HG03139 (cell line): Measurements from ENCODE around the gene YIF1A.
A peak's percentile ranks its signal among the peaks of the same experiment; 100 is the strongest.
"Not testable (repeated sequence)": the region's sequence is repeated elsewhere in the genome, so short reads cannot be mapped to it uniquely, and the experiment has no call there.

Experiments used
- ATAC-seq: cut with Tn5 transposase; IDR thresholded peaks from one replicate; pipeline ENCODE4 v1.9.1; 2021; ENCODE audit not compliant: unreplicated experiment

Gene YIF1A

DNA sequence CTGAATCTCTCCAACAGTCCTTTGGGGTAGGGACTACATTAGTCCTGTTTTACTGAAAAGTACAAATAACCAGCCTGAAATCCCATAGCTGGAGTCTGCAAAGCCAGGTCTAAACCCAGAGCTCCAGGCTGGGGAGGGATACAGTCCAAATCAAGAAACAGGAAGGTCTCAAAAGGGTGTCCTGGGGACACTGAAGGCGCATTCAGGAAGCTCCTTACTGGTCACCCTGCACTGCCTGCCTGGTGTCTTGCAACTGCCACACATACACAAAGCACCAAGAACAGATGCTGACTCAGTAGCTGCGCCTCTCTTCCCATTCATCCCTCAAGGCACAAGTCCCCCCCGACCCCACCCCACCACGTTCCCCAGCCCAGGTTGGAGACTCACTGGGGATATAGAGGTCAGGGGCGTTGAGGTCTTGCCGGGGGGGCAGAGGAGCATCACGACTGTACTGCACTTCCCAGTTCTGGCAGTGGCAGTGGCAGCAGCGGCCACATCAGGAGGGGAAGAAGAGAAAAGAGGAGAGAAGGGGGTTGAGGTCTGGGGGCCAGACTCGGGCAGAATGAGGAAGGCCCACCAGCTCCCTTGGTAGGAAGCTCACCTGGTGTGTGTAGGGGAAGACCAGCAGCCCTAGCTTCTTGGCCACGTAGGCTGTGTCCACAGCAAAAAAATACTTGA lies 1.6 kb downstream of the YIF1A start:
- no peak for ATAC-seq

DNA sequence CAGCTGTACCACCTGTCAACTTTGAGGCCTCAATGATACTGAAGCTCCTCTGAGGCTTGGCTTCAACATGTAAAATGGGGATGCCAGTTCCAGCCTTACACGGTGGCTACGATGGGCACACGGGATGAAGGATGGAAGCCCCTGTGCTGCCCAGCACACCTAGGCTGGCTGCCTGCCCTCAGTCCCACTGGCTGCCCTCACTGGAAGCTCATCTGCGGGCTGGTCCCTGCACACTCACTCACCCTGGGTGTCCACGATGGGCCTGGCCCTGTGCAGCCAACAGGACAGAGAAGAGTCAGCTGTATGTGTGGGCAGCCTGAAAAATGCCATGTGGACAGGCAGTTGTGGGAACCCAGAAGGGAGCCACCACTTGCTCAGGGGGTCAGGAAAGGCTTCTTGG lies 2.2 kb downstream of the YIF1A start:
- ATAC-seq: no peak

DNA sequence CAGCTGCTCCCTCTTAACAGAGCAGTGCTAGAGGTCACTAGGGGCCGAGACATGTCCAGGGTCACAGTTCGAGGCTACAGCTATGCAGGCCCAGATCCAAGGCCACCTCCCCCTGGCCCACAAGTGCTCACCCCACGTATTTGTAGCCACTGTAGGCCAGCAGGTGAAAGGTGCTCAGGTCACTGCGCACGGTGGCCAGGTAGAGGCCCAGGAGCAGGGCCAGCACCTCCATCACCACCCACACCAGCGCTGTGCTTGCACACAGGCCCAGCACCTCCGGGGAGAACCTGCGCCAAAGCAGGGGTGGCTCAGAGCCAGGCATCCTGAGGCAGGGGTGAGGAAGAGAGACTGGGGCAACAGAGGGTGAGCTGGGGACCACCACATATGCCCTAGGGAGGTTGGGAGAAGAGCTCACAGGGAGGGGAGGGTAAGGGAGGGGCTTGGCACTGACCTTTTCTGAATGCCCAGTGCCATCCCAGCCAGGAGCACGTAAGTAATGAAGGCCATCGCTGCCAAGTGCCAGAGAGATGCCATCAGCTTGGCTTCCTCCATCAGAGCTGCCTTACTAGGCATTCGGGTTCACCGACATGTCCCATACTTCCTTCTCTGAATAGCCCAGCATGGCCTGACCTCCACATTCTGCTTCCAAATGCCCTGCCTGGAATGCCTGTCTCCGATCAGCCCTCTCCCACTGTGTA lies 3.5 kb downstream of the YIF1A start:
- ATAC-seq: no peak

DNA sequence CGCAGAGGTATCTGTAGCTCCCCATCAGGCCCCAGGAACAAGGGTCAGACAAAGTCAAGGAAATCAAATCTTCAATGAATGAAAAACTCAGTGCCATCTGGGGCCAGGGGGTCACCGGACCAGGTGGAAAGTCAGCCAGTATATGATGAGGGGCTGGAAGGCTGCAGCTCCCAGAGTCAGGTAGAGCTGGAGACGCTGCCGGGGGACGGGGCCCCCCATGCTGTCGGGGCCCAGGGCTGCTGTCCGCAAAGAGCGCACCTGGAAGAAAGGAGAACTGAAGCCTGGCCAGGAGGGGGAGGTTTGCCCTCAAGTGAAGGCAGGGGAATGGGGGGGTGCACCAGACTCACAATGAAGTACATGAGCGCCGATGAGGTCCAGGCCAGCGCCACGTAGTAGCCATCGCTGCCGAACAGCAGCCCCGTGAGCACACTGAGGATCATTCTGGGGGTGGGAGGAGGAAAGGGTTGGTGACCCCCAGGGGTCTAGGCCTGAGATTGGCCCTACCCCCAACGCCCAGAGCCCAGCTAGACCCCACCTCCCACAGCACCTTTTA lies 4.3 kb downstream of the YIF1A start:
- ATAC-seq: no peak

DNA sequence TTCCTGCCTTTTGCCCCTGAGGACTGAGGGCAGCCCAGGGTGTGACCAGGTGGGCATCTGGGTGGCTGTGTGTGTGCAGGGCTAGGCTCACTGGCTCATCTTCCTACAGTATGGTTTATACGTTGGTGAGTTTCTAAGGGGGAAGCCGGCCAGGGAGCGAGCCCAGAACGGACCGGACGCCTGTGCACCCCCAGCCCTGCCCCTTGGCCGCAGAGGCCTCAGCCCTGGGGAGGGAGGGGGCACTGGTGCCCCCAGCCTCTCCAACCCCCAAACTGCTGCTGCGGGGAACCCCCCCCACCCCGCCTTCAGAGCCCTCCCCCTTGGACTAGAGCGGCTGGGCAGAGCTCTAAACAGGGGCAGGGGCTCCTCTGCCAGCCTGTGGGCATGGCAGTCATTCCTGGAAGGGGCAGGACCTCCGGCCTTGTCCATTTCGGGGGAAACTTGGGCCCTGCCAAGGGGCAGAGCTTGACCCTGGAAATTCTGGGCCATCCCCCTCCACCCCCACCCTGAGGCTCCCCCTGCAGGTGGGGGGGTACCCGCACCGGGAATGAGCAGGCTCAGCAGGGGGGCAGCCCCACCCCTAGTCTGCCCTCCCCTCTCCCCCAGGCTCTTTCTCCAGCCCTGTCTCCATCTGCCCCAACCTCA lies 5.4 kb downstream of the YIF1A start:
- ATAC-seq: no peak

DNA sequence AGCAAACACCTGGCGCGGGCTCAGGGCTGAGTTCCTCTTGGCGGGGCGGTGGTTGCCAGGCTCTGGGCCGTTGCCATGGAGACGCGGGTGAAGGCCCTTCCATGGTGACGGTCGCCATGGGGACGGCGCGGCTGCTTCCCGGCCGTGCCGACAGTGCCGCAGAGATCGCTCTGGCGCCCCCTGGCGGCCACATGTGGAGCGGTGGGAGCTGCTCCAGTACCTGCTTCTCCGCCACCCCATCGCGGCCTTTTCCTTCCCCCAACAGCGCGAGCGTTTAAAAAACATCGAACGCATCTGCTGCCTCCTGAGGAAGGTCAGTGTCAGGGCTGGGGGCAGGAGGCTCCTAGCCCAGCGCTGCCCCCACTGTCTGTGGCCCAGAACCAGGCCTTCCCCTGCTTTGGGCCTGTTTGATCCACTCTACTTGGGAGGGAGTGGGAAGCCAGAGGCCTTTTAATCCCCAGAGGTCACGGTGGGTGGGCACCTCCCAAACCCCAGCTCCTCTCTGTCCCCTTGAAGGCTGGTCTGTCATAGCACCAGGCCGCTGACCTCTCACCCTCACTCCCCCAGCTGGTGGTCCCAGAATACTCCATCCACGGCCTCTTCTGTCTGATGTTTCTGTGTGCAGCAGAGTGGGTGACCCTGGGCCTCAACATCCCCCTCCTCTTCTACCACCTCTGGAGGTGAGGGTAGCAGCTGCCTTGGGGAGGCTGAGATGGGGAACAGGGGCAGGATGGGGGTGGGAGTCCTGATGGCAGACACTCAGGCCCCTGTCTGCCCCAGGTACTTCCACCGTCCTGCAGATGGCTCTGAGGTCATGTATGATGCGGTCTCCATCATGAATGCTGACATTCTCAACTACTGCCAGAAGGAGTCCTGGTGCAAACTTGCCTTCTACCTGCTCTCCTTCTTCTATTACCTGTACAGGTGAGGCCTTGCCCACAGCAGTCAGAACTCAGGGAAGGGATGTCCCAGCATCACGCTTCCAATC lies 6.2 kb downstream of the YIF1A start:
- ATAC-seq: peak; percentile 59

DNA sequence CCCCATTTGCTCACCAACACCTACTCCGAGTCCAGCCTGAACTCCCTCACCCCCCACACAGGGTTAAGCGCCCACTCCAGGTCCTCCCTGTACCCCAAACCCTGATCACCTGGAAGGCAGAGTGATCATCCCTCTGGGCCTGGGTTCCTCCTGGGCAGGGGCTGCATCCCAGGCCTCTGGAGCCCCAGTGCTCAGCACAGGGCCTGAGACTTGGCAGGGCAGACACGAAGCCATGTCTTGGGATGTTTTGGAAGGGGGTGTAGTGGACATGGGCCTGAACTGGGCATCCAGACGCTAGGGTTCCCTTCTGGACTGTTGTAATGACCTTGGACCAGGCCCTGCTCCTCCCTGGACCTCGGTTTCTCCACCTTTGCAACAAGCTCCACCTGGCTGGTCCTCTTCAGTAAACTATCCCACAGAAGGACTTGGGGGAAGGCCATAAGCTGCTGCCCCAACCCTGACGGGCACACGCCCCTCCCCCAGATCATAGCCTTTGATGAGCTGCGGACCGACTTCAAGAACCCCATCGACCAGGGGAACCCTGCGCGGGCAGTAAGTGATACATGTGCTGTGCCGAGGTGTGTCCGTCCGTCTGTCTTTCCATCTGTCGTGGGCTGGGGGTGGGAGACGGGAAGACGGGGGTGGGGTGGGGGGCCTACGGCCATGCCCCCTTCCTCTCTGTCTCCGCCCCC lies 7.0 kb downstream of the YIF1A start:
- no peak for ATAC-seq

DNA sequence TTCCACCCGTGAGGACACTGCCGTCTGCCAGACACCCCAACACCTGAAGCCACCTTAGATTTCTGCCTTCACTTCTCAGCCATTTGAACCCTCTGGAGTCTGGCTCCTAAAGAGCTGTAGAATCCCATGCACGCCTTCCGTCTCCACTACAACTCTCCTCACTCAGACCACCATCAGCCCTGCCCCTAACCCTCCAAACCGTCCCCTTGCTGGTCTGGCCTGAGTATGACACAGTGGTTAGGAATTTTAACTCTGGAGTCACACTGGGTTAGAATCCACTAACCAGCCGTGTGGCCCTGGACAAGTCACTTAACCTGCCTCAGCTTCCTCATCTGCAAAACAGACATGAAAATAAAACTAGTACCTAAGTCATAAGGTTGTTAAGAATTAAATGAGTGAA lies 7.9 kb downstream of the YIF1A start:
- ATAC-seq: no peak

DNA sequence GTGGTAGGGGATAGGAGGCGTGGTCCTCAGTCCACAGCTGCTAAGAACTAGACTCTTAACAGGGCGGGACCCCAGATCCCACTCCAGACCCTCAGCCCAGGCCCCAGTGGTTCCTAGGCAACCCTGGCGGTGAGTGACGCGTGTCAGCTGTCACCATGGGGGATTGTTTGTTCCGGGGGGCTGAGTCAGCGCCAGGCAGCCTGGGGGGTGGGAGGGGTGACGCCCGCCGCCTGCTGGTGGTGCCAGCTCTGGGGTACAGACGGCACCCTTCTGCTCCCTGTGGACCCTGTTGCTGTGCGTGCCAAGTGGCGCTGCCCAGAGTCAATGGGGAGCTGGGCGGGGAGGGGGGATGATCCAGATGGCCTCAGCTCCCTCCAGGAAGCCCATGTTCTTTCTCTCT lies 8.5 kb downstream of the YIF1A start:
- ATAC-seq: no peak

DNA sequence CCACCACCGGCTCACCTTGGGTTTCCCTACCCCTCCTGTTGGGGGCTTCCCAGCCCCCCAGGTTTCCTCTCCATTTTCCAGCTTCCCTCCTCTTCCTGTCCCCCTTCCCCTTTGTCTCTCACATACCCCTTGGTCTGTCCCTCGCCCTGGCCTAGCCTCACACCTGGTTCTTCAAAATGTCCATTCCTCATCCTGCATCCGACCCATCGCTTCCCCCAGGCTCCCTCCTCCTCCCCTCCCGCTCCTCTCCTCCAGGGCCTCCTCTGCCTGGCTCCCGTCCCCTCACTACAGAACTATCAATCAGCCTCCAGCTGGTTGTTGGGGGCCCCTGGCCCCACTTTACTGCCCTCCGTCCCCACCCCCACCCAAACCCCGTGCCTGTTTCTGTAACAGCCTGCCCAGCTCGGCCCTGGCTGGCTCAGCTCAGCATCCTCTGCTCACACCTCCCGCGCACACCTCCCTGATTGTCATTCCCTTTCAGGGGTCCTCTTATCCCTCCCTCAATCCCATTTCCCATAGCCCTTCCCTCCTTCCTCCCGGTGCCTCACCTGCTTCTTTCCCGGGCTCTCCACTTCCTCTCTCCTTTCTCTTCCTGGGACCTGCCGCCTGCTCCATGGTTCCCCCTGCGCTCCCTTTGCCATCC lies 9.7 kb downstream of the YIF1A start:
- ATAC-seq: no peak

DNA sequence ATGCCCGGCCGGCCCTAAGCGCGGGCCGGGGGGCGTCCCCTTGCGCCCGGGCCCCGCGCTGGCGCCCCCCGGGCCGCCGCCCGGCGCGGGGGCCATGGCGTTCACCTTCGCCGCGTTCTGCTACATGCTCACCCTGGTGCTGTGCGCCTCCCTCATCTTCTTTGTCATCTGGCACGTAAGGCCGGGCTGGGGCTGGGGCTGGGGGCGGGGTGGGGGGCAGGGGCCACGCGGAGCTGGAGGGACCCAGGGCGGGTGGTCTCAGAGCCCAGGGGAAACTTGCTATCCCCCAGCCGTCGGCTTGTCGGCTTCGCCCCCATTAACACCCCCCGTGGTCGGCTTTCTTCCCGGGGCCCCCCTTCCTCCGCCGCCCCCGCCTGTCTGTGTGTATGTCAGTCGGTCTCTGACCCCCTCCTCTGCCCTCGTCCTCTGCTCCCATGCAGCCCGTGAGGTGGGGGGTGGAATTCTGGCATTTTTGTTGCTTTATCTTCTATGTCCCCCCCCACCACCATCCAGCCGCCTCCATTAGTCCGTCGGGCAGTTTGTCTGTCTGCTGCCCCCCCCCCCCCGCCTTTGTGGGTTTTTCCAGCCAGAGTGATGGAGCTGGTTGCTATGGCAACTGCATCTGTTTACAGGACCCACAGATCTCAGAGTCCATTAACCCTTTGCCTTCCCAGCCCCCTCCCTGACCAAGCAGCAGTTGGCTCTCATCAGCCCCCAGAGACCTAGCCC lies 10.4 kb downstream of the YIF1A start:
- no peak for ATAC-seq

DNA sequence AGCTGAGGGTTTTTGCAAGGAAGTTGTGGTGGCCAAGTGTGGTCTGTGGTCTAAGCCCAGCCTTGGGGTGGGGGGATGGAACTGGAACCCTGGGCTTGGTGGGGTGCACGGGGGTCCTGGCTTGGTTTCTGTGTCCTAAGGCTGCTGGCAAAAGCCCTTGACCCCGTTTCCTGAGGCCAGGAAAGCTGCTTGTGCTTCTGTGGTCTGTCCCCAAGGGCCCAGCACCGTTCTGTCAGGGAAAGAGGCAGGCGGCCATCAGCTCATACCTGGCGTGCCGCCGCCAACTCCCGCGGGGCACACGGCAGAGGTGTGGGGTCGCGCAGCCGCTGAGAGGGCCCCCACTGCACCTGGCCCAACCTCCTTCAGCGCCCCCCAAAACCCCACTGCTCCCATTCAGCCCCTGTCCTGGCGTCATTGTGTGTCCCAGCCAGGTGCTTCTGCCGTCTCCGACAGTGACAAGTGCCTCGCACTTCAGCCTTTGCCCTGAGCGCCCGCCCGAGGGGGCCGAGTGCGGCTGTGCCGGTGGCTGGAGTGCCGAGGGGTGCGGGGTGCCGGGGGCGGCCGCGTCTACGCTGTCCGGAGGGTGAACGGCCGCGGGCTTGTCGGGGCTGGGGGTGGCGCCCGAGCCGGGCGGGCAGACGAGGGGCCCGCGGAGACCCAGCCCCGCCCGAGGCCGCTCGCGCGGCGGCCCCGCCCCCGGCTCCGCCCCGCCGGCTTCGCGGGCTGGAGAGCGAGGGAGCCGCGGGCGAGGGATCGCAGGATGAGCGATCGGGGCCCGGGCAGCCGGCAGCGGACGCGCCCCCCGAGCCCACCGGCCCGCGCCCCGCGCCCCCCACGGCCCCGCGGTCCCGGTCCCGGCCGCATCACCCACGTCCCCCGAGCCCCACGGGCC lies 11.2 kb downstream of the YIF1A start, which contains the start of gene CNIH2:
CNIH2 (plus strand) TSS at position 705 of the 892 bp plus-strand sequence. CDS start 282 bp downstream, outside the sequence.
- ATAC-seq: no peak

DNA sequence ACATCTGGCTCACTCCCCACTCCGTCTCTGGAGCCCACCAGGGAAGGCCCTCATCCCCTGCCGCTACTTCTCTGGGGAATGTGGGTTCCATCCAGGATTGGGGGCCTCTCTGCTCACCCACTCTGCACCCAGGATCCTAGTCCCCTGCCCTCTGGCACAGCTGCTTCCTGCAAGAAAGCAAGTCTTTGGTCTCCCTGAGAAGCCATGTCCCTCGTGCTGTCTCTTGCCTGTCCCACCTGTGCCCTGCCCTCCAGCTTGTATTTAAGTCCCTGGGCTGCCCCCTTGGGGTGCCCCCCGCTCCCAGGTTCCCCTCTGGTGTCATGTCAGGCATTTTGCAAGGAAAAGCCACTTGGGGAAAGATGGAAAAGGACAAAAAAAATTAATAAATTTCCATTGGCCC lies 11.9 kb downstream of the YIF1A start:
- not testable (repeated sequence) for ATAC-seq

DNA sequence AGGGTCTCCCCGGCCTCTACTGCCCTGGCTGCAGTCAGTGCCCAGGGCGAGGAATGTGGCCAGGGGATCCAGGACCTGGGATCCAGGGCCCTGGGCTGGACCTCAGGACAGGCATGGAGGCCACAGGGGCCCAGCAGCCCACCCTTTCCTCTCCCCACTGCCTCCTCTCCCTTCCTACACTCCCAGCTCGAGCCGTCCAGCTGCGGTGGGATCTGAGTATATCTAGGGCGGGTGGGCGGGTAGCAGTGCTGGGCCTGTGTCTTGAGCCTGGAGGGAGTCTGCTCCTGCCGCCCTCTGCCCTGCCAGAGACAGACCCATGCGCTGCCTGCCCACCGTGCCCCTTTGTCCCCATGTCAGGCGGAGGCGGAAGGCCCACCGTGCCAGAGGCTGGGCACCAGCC lies 12.3 kb downstream of the YIF1A start:
- ATAC-seq: not testable (repeated sequence)

DNA sequence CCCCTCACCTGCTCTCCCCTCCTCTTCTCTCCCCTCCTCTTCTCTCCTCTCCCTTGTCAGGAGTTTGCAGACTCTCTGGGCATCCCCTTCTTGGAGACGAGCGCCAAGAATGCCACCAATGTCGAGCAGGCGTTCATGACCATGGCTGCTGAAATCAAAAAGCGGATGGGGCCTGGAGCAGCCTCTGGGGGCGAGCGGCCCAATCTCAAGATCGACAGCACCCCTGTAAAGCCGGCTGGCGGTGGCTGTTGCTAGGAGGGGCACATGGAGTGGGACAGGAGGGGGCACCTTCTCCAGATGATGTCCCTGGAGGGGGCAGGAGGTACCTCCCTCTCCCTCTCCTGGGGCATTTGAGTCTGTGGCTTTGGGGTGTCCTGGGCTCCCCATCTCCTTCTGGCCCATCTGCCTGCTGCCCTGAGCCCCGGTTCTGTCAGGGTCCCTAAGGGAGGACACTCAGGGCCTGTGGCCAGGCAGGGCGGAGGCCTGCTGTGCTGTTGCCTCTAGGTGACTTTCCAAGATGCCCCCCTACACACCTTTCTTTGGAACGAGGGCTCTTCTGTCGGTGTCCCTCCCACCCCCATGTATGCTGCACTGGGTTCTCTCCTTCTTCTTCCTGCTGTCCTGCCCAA lies 12.8 kb downstream of the YIF1A start:
- ATAC-seq: no peak

DNA sequence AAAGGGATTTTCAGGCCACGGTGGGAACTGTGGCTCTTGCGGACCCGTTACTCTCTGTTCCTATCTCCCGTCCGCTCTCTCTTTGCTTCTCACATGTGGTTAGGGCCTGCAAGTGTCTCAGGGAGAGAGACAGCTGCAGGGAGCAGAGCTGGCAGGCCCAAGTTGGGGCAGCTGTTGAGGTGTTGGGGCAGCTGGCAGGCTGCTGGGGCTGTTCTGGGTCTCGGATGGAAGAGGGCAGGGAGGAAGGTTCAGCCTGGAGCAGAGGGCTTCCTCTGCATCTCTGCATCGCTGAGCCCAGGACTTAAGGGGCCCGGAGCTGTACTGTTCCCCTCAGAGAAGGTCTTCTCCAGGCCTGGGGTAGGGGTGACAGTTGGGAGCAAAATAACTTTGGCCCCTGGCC lies 13.5 kb downstream of the YIF1A start:
- ATAC-seq: no peak

DNA sequence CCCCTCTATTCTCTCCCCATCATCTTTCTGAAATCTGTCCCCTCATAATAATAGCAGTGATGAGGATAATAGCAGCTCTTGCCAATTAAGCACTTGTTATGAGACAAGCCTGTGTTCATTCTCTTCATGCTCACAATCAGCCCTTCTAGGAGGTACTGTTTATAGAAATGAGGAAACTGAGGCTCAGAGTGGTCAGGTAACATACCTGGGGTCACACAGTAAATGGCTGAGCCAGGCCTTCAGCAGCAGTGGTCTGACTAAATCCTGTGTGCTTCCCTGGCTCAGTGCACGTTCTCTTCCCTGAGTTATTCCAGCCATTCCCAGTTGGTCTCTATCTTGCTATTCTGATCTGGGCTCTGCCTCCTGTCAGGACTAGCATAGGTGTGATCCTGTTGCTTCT lies 14.7 kb downstream of the YIF1A start:
- ATAC-seq: no peak

DNA sequence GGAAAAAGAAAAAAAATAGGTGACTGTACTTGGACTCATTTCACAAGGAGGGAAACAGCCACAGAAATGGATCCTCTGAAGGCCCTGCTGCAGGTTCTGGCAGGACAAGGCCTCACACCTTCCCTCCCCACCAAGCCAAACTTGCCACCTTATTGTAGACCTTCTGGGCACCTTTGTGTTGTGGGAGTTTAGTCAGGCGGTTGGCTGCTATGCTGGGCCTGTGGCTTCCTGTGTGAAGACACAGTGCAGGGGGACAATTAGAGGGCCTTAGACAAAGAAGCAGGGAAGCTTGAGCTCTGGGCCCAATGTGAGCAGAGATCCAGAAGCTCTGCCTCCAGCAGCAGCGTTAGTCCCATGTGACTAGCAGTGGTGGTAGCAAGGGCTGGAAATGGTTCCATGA lies 16.3 kb downstream of the YIF1A start:
- ATAC-seq: no peak
